Activated naive CD4-positive, alpha-beta T cell treated with anti-CD3 and anti-CD28 coated beads, Interleukin-2, amount 50 U/mL, for 16 hours (primary cell): ENCODE measurements around the gene TTC39B.

ENCODE experiments used
- DNase-seq: peaks from one replicate; pipeline ENCODE4 v3.0.0-alpha.2; 2020

Gene TTC39B

DNA sequence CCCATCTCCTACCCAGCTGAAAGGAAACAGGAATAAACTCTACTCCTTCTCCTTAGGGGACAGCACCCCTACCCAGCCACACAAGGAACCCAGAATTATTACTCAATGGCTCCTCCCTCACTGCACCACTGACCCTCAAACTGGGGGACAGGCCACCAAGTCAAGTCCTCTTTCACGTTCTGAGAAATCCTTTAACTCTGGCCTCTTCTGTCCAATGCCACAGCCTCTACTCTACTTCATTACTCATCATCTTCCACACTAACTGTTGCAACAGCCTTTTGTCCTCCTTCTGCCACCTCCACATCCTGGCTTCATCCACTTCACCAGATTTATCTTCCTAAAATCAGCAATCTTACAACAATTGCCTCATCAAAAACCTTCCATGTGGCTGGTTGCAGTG lies 6.8 kb downstream of the TTC39B start:
- DNase-seq, result no peak

DNA sequence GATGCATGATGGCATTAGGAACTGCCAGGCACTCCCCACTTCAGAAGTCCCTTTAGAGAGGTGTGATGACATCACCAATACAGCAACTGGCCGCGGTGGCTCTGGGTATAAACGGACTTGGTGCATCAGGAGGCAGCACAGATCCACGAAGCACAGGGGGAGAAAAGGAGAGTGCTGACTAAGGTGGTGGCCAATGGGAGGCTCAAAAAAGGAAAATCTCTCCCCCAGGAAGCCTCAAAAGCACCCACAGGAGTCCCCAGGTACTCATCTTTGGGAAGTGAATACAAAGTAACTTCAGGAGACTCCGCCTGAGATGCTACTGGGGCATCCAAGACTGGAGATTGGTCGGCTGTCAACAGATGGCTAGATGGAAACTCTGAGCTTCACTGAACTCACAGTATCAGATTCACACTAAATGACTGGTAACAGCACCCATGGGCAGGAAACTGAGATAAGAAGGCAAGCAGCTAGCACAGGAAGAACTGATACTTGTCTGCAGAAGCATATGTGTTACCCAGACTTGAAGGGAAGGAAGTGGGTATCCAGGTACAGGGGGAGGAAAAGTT lies 7.6 kb downstream of the TTC39B start:
- peak; percentile 61 for DNase-seq

DNA sequence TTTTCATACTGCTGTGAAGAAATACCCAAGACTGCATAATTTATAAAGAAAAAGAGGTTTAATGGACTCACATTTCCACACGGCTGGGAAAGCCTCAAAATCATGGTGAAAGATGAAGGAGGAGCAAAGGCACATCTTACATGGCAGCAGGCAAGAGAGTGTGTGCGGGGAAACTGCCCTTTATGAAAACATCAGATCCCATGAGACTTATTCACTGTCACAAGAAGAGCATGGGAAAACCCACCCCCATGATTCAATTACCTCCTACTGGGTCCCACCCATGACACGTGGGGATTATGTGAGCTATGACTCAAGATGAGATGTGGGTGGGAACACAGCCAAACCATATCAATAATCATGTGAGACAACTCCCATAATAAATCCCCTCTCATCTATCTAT lies 8.7 kb downstream of the TTC39B start:
- no peak for DNase-seq

DNA sequence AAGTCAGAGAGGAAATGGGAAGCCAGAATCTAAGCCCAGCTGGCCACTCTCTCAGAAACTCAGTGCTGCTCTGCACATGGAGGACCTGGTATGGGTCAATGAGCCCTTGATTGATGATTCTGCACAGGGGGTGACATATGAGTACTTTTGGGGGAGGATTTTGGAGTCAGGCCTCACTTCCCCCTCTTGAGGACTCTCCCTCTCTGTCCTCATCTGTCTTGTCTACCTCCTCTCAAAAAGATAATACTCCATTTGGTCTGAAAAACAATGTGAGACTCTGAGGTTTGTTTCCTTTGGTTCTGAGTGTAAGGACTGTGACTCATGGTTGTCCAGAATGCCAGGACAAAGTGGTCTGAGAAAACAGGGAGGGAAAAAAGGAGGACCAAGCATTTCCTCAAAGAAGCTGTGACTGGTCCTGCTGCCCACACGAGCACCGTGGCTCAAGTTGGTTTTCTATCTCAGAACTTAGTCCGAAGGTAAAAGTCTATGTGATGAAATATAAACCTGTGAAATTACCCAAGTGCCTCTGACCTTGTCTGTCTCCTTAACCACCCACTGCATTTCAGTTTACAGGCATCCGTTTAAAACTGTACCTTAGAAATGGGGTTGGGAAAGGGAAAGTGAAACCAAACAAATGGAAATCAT lies 11.1 kb downstream of the TTC39B start:
- DNase-seq, result no peak

DNA sequence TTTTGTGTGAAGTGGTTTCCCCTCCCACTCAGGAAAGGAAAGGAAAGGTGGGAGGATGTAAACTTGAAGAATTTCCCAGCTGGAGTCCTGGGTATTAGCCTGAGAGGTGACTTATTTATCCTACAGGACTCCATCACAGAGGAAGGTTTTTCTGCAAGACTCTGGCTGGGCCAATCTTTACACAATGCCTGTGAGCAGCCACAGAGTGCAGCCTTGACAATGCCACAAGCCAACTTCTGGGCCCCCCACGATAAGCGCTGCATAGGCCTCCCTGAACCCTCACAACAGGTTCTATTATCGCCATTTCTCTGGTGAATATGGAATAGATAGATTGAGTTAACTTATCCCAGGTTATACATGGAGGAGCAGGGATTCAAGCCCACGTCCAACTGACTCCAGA lies 12.4 kb downstream of the TTC39B start:
- no peak for DNase-seq

DNA sequence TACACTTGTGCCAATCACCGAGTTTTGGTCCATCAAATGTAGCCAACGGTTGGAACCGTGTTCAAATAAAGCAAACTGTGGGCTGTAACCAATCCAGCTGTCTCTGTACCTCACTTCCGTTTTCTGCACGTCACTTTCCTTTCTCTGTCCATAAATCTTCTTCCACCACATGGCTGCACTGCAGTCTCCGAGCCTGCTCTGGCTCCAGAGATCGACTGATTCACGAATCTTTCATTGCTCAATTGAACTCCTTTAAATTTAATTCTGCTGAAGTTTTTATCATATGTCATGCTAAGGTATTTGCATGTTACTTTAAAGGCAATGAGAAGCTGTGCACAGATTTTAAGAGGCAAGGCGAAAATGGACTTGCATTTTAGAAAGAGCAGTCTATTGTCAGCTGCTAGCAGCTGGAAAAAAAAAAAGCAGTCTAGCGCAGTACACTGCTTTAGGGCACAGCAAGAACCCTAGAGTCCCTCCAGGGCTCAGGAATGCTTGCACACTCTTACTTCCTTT lies 13.2 kb downstream of the TTC39B start:
- no peak for DNase-seq

DNA sequence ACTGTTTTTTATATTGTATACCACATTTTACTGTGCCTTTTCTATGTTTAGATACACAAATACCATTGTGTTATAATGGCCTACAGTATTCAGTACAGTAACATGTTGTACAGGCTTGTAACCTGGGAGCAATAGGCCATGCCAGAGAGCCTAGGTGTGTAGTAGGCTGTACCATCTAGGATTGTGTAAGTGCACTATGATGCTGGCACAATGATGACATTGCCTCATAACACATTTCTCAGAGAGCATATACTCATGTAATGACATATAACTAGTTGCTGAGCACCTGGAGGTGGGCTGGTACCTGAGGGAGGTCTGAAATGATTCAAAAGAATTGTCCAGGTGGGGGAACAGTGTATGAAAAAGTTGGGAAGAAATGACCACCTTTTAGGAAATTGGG lies 13.9 kb downstream of the TTC39B start:
- DNase-seq, result no peak

DNA sequence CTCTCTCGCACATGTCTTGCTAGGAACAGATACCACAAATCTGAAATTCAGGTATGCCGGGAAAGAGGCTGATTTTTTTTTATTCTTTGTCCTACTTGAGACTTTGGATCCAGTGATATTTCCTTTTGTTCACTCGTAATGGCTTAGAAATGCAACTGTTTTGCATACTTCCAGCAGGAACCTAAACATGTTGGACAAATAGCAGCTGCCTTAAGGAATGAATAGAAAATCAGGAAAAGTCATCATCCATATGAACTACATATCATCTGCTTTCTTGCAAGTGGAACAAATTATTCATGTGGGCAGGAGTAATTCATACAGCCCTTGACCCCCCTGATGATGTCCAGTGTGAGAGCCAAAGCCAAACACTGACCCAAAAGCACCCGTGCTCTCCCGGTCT lies 17.4 kb downstream of the TTC39B start:
- DNase-seq, result no peak

DNA sequence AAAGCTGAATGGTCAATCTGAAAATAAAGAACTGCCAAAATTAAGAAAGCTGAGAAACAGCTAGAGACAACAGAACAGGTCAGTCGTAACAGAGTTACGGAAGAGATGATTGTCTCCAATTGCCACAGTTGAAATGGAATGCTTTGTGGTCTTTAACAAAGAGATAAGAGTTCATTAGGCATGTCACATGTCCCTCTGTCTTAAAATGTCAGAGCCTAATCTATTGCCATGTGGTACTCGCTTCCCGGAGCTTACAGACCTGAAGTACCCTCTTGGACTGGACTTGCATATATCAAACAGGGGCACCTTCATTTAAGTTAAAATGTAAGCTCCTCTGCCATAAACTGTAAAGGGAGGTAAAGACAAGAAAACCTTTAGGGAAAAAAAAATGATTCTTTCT lies 19.7 kb downstream of the TTC39B start:
- DNase-seq, result no peak

DNA sequence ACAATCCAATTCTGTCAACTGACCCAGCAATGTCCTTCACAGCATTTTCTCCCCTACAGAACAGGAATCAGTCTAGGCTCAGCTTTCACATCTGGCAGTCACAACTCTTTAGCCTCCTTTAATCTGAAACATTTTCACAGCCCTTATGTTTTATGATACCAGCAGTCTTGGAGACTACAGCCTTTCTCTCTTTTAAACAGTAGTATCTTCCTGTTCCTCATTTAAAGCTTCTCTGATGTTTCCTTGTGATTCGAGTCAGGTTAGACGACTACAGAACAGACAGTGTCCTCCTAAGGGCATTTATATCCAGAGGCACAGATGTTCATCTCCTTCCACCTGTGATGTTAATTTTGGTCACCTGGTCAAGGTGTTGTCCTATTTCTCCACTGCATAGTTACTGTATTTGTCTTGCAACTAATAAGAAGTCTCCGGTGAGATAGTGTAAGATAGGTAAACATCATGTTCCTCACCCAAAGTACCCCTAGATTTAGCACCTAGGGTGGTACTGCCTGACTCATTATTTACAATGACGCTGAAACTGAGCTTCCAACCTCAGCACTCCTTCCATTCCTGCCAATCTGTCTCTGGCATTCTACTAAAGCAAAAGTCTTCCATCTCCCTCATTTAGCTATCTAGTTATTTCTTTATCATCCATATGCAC lies 20.7 kb downstream of the TTC39B start:
- no peak for DNase-seq

DNA sequence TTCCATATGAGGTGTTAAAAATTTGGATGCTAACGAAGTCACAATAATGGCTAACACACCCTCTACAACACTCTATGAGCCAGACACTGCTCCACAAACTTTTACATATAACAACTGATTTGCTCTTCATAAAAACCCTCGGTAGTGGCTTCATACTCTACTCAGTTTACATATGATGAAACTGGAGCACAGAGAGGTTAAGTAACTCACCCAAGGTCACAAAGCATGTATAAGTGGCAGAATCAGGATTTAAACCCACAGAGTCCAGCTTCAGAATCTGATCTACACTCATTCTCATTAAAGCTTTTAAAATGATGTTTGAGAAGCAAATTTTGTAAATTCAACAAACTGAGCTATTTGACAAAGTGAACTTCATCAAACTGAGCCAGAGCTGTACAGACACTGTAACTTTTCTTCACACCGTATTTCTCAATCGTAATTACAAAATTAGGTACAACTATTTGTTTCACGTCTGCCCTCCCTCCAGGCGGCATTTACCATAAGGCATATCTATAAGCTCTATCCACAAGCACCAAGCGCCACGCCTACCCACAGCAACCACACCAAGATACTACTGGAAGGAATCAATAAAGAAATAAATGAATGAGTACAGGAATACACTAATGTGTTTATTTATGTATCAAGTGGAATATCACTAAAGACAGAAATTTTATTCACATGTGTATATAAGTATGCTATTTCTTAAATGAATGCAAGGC lies 24.3 kb downstream of the TTC39B start:
- no peak for DNase-seq

DNA sequence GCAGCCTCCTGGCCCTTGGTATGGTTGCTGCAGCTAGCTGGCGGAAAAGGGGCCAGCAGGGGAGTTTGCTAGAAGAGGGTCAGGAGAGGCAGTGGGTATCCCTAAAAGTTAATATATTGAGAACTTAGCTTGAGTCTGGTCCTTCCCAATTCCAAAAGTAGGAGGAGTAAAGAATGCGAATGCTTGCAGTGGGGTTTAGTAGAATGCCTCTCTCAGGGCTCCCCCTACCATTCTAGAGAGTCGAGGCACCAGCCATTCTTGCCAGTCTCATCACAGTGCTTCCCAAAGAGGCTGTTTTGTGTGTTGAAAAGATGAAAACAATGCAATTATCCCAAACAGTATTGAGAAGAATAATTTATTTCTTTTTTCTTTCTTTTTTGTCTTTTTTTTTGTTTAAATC lies 26.4 kb downstream of the TTC39B start:
- DNase-seq, result no peak

DNA sequence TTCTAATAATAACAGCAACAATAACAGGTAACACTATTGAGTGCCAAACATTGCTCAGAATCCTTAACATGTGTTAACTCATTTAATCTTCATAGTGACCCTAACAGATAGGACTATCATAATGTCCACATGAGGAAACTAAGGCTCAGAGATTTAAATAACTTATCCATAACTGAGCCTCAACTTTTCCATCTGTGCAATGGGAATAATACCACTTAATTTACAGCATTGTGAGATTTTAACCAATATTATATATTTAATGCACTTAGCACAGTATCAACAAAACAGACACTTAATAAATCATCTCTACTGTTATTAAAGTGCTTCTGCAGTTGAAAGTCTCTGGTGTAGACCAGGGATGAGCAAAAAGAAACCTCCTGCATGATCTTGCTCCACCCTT lies 28.2 kb downstream of the TTC39B start:
- no peak for DNase-seq

DNA sequence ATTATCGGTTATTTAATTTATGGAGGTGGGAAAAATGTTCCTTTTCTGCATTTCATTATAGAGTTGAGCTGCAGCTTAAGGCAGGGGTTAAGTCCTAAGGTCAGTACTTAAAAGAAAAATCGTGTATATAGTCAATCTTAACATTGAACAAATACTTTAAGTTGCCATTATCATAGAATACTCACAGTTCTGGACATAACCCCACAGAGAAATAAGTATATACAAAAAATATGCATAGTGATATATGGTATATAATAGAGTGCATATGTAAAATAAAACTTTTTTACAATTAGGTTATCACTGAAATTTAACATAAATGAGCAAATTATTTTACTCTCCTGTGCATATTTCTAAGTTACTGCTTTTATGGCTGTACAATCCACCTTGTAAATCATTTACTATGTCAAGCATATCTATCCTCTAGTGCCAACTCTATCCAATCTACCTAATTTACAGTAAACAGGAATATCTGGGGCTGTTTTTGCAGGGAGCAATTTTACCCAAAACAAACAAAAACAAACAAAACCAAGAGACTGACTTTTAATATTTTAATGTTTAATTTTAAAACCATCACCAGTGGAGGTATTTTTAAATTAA lies 28.8 kb downstream of the TTC39B start:
- DNase-seq, result no peak

DNA sequence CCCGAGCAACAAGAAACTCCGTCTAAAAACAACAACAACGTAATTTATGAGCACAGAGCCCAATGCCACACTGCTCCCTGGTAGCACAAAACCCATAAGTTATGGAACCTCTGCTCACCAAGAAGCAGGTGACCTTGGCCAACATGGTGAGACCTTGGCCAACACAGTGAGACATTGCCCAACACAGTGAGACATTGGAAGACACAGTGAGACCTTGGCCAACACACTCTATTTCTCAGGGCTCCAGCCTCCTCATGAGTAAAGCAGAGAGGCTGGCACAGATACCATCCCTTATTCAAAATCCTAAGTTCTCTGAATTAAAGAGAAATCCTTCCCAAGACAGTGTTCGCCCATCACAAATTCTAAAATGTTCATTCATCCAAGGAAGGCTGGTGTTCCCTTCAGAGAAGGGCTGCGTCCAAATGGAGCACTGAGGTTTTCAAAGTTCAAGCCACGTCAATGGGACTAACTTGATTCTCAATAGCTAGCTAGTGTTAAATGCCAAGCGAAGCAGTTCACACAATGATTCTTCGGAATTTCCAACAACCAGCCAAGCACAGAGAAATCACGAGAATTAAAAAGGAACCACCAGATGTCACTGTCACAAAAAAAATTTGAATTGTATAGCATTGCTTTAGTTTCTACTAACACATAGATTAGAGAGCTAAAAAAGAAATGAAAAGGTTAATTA lies 29.5 kb downstream of the TTC39B start:
- DNase-seq, result no peak

DNA sequence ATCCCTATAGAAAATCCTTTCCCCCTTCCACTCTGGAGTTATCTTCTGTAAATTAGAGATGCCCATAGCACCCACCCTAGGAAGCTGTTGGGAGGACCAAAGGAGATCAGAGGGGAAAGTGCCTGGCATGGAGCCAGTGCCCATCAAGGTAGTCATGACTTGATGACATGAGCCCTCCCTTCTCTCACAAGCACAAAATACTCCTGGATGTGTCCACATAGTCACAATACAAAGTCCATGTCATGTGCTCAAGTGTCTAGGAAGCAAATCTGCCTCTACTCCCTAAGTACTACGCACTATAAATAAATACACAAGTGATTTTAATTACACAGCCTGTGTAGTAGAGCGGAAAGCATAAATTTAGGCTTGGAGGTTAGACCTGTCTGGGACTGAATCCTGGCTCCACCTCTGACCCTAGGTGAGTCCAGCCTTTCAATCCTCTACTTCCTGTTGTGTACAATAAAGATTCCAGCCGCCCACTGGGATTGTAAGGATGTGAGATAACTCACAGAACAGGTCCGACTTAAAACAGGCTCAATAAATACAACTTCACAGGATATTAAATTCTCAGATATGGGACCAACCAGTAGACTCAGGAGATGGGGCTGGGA lies 30.6 kb downstream of the TTC39B start:
- no peak for DNase-seq

DNA sequence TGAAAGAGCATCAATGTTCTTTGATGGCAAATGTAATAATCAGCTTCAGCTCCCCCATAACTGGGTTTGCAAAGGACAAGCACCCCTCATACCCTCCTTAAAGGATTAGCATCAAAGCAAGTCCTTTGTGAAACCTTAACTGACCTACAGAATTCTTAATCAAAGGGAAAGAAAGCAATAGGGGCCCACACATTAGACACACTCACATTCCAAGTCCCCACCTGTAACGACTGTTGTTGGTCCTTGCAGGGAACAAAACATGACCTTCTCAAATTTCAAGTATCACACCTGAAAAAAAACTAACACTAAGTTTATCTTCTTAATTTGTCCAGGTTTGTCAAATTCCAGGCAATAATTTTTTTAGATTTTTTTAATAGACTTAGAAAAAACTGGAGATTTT lies 32.6 kb downstream of the TTC39B start:
- no peak for DNase-seq

DNA sequence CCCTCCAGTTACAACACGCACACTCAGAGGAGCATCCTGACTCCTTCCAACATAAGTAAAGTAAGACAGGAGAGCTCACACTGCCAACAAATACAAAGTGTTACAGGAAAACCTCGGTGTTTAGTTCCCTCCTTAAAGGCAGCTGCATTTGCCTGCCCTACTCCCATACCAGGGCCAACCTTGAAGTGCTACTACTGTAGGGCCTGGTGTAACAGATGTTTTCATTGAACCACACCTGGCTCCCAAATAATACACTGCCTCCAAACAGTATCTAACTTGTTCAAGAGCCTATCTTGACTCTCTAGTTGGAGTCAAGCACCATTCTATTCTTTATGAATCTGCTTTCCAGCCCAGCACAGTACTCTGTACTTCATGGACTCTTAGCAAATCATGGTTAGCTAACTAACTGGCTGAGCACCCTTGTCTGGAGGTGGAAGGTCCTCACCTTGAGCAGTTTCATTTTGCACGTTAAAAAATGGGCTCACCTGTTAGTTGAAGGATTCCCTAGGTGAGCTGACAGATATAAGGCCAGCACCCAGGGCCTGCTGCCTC lies 34.6 kb downstream of the TTC39B start:
- DNase-seq, result no peak

DNA sequence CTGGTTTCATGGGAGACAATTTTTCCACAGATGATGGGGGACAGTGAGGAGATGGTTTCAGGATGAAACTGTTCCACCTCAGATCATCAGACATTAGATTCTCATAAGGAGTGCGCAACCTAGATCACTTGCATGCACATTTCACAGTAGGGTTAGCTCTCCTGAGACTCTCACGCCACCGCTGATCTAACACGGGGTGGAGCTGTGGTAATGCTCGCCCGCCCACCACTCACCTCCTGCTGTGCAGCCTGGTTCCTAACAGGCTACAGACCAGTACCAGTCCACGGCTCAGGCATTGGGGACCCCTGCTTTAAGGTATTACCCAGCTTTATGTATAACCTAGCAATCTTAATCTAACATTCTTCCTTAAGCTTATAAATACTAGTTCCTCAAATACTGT lies 35.6 kb downstream of the TTC39B start:
- DNase-seq, result peak; percentile 23

DNA sequence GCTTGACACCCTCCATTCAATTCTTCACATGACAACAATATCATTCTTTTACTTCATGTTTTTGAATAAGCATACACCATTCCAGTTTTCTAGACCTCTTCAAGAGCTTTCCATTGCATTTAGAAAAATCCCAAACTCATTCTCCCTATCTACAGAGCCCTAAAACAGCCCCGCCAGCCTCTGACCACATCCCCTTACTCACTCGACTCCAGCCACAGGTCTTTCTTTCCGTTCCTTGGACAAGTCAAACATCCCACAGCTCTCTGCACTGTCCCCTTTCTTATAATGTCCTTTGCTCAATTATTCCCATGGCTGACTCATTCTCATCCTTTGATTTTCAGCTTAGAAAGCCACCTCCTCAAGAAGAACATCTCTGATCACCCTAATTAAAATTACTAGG lies 38.2 kb downstream of the TTC39B start:
- DNase-seq, result no peak

DNA sequence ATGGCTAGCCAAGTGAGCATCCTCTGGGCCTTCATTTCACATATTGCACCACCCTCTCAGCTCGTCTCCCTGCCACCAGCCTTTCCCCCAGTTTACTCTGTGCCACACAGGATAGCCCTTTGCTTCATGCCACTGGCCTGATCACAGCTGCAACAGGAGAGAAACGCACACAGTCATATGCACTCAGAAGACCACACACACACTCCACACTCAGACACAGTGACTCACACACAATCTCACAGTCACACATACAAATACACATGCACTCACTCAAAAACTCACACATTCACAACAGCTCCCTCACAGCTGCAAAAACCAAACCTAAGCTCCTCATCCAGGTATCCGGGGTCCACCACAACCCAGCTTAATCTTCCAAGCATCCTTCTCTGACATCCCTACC lies 38.7 kb downstream of the TTC39B start:
- DNase-seq, result no peak

DNA sequence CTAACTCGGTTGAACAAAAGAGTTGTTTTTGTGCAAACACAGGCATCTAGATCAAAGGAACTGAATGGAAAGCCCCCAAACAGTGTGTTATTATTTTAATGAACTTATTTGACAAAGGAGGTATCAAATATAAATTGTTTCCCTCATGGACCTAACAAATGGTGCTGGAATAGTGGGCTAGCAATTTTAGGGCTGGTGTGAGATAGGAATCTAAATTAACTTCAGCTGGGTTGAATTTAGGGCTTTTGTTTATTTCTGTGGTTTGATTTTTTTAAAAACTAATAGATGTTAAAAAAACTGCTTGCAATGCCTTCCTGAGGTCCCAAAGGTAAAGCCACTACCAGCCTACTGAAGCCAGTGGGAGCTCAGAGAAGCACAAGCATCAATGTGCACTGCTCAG lies 42.1 kb downstream of the TTC39B start:
- DNase-seq, result no peak
